HG03025 (cell line): ENCODE measurements around the gene NCKAP1.
"Not testable (repeated sequence)": the region's sequence is repeated elsewhere in the genome, so short reads cannot be mapped to it uniquely, and the experiment has no call there.

ENCODE experiments used
- ATAC-seq: cut with Tn5 transposase; IDR thresholded peaks from one replicate; pipeline ENCODE4 v1.9.1; 2021; ENCODE audit warnings: mild to moderate bottlenecking, moderate library complexity; ENCODE audit not compliant: unreplicated experiment, low FRiP score

Gene NCKAP1

DNA sequence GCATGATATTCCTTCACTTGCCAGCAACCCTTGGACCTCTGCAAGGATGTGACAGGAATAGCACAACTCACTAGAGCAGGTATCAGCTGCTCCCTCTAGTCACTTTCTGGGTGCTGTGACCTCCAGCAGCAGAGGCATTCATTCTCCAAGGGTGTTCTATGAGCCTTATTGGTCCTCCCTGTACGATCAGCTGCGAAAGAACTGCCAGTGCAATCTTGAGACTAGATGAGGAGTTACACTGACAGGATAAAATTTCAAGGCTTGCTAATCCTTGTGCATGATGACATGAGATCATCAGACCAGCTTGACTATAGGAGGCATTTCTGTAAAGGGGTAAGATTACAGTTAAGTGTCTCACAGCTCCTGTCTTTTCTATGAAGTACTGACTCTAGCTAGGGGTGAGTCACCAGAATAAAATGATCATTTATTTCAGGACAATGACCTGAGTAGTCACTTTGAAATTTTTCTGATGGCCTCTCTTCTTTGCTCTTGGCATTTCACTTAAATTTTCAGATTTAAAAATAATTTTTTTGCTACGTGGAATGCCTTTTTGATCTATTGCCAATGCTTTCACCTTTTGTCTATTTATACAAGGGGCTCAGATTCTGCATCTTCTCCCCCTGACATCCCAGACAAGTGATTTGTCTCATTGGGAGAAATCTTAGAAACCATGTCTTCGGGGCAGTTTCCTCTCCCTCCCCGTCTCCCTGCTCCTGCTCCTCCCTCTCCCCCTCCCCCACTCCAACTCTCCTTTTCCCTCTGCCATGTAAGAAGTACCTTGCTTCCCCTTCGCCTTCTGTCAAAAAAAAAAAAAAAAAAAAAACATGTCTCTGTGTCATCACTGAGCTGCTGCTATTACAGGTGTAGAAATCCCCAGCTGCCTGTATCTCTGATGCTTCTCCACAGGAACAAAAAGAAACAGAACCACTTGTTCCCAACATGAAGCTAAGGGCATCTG lies 122.6 kb downstream of the NCKAP1 start:
- no peak for ATAC-seq

DNA sequence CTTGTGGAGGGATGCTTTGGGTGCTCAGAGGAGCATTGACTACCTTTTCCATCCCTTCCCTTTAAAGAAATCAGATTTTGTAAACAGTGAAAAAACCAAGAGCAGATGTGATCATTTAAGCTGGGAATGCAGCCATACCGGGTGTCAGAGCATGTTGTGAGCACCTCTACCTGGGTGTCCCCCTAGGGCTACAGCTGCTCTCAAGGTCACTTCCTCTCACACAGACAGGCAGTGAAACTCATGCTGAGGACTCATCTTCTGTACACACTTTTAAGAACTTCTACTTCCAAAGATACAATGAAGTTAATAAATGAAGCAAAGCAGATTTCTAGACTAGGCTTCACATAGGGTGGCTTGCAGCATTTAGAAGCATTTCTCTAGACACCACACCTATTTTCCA lies 123.4 kb downstream of the NCKAP1 start:
- ATAC-seq = no peak

DNA sequence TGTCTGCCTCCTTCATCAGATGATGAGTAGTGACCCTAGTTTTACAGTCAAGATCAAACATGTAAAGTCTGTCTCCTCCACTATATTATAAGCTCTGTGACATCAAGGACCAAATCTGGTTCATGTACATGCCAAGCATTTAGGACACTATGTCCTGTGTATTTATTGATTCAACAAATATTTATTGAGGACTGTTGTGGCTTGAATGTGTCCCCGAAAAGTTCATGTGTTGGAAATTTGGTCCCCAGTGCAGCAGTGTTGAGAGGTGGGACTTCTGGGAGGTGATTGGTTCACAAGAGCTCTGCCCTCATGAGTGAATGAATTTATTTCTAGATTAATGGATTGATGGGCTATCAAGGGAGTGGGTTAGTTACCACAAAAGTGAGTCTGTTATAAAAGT lies 125.2 kb downstream of the NCKAP1 start:
- no peak for ATAC-seq

DNA sequence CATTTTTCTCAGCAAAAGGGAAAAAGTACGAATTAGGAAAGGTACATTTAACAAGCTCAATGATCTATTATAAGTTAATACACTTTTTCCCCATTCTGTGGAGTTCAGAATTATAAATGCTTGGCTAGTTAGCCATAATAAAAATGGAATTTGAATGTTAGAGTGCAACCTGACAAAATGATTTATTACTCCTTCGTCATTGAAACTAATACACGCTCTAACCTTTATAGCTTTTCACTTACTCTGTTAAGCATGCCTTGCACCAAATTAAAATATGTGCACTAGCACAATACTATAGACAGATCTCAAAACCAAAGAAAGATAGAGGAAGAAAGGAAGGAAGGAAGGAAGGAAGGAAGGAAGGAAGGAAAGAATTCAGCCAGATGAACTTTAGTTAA lies 125.7 kb downstream of the NCKAP1 start:
- ATAC-seq = no peak

DNA sequence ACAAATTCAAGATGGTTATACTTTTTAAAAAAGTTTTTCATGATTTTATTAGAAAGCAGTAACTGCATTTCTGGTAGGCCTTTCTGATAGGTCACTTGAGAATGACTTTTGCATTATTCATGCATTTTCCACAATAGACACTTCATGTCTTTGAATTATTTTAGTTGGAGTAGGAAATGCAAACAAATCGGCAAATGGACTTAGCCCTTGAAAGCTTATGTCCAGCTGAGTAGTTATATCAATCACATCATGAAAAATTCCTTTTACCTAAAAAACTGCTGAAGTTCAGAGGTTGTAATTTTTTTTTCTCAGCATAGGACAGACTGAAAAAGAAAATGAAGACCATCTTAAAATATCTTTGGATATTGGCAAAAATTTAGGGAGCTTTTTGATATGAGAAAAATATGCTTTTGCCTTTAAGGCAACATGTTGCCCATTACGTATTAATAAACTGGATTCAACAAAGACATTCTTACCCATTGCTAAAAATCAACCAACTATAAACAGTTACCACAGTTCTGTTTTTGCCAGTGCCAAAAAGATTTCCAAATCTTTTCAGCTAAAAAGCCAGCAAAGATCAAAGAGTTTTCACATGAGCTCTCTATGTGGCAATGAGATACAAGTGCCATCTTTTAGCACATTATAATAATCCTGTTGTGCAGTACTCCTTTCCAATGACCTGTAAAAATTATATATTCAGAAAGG lies 126.3 kb downstream of the NCKAP1 start:
- no peak for ATAC-seq

DNA sequence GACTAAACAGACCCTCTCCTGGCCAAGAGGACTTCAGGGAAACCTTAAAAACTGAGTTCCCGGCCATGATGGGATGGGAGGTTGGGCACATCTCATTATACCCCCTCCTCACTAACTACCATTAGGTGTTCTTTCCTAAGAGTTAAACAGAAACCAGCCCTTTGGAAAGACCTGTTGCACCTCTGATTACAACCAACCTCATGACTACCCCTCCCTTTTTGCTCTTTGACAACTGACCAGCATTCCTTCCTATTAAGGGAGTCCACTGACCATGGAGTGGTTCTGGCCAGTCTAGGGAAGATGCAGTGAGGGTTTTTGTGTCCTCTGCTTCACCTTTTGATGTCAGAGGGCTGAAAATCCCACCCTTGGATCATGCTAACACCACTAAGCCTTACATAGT lies 127.3 kb downstream of the NCKAP1 start:
- ATAC-seq = no peak

DNA sequence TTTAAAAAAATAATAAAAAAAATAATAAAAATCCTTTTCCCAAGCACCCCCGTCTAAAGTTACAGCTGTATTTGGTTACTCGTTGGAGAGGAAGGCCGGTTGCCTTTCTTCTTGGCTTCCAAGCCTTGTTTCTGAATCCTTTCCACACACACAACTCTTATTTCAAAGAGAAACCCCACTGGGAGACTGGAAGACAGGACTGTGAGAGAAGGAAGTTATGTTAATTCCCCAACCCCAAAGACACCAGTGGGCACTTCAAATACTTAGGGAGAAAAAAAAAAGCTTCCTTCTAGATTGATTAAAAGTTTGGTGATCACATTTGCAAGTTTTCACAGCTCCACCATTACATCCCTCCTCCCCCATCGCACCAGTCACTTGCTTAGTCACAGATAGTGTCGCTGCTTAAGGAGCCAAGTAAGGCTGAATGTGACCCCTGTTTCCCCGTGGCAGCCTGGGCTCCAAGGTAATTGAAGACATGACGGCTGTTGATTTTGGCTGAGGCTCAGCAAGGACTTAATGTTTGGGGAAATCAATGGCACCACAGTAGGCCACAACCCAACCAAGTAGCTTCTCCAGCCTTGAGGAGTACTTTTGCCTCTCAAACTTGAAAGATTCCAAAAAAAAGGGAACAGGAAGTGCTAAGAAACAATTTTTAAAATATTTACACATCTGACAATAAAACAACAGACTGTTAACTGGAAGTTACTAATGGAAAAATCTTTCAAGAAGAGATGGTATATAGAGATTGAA lies 131.0 kb downstream of the NCKAP1 start:
- ATAC-seq = no peak

DNA sequence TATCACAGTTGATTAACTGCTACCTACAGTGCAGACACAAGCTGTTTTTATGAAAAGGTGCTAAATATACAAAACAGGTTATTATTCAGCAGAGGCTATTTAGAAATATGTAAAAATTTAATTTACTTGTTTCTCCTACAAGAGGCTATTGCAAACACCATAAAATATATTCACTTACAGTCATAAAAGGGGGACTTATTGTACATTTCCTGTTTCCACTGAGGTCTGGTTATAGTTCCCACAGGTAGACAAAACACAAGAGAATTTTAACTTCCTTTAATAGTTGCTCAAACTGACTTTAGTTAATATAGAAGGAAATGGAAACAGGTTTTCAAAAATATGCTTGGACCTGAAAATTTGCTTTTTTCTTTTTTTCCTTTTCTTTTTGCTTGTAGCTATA lies 131.8 kb downstream of the NCKAP1 start:
- no peak for ATAC-seq

DNA sequence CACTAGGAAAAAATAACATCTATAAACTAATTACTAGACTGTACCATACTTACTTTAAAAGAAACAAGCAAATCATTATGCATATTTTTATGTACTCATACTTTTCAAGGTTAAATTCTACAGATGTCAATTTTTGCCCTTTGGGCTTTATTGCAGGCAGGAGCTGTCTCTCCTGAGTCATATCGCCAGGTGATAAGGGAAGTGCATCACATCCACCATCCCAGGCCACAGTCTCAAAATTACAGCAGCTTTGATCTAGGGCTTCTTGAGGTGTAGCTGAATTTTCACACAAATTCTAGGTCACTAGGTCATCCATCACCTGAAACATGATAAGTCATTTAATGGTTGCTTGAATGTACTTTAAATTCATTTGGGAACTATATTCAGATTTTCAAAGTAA lies 133.4 kb downstream of the NCKAP1 start:
- ATAC-seq = no peak

DNA sequence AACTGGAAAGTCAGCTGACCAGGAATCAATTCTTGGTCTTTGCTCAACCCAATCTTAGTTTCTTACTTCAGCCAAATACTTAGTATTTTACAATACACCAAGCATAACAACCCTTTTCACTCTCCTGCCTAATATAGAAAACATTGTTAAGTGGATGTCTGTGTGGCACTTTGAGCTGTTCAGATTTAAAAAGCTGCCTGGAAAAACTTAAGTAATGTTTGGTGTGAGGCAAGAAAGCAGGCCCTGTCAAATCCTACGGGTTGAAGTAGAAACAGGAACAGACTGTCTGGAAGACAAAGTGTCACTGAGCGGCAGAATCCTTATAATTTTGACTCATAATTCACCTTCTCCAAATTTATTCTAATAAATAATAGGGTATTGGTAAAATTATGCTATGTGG lies 134.7 kb downstream of the NCKAP1 start:
- no peak for ATAC-seq

DNA sequence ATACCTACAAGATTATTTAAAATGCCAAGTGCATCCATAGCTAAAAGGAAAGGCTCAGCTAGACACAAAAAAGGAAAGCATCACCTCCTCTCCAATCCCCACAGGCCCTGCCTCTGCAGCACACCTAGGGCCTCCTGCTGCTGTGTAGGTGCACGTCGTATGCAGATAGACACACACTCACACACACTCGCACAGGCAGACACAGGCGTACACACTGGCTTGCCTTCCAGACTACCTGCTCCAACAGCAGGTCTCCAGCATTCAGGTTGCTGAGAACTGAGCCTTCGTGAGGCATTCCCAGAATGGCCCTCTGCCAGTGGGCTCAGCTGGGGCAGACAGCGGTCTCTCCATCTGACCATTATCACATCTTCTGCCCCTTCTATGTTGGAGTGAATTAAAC lies 136.5 kb downstream of the NCKAP1 start:
- ATAC-seq = no peak

DNA sequence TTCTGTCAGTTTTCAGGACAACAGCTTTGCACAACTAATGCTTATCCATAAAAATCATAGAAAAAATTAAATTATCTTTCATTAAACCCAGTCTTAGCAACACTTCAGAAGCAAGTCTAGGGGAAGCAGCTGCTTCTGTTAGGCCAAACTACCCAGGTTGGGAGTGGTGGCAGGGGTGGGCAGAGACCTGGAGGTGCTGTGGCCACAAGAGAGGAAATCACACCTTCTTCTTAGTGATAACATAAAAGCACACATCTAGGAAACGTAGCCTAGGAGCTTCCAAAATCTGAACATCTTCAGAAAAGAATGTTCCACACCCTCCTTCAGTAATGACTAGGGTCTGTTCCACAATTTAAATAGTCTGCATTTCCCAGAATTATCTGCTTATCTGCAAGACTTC lies 139.5 kb downstream of the NCKAP1 start:
- ATAC-seq = no peak

DNA sequence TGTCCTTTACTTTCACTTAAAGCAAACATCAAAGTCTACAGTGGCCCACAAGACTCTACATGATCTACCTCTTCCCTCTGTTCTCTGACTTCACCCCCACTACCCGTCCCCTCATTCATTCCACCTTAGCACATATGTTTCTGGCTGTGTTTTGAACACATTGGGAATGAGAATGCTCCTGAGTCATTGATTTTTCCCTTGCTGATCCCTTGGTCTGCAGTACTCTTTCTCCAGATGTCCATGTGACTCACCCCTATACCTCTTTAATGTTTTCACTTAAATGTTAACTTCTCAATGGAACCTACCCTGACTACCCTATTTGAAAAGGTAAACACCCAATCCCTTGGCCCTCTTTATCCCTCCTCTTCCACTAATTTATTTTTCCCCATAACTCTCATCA lies 141.1 kb downstream of the NCKAP1 start:
- no peak for ATAC-seq

DNA sequence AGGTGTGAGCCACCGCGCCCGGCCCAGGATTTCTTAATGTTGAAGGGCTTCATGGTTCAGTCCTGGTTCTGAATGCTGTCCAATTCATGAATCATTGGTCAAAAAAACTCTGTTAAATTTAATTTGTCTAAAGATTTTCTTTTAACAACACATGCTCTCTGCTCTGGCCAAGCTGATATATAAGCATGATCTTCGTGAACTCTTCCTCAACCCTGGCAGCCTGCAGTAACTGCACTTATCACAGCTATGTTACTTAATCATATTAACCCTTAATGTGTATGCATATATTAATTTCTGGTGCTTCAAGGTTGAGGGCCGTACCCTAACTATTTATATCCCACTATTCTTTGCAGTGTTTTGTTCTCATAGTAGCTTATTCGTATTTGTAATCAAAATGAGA lies 142.5 kb downstream of the NCKAP1 start:
- ATAC-seq = no peak

DNA sequence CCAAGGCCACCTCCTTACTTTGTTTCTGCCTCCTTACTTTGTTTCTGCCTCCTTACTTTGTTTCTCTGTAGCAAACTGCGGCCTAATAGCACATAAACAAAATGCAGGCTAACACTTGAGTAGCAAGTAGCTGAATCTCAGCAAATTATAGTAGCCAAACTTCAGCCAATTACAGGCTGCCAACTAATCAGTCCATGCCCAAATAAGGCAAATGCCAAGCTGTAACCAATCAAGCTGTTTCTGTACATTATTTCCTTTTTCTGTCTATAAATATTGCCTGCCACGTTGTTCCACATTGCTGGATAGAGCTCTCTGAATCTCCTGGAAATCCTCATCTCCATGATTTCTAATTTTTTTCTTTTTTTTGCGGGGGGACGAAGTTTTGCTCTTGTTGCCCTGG lies 143.1 kb downstream of the NCKAP1 start:
- no peak for ATAC-seq

DNA sequence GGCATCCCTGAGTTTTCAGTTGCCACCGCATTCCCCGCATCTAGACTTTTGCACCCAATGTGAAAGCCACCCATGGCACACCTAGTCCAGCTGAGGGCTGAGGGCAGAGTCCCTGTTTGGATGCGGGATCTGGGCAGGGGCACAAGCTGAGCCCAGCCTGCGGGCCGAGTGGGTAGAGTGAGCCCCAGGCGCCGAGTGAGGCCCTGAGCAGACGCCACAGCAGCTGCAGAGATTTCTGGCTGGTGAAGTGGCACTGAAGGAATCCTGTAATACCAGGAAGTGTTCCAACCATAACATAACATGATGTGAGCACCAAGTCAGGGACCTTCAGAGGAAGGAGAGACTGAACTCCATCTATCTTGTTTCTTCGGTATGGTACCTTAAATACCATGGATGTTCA lies 144.1 kb downstream of the NCKAP1 start:
- ATAC-seq = no peak

DNA sequence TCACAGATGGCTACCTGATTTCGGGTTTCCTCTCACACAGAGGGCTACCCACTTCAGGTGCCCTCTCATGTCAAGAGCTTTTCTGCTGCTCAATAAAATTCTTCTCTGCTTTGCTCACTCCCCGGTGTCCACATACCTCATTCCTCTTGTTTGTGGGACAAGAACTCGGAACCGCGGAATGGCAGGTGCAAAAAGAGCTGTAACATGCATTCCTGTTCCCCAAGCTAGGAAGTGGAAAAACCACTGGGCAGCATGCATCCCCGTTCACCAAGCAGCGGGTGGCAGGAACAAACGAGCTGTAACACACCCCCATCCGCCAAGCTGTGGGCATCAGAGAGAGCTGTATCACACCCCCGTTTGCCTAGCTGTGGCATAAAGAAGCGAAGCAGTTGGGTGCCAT lies 144.6 kb downstream of the NCKAP1 start:
- ATAC-seq = no peak

DNA sequence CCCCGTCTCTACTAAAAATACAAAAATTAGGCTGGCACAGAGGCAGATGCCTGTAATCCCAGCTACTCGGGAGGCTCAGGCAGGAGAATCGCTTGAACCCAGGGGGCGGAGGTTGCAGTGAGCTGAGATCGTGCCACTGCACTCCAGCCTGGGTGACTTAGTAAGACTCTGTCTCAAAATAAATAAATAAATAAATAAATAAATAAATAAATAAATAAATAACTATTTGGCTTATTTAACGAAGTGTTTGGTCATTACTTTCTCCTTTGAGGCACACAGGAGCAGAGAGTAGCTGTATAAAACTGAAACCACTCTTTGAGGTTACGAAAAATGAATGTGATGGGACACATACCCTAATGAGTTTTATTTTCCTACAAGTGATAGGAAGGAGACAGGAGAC lies 145.2 kb downstream of the NCKAP1 start:
- ATAC-seq = not testable (repeated sequence)

DNA sequence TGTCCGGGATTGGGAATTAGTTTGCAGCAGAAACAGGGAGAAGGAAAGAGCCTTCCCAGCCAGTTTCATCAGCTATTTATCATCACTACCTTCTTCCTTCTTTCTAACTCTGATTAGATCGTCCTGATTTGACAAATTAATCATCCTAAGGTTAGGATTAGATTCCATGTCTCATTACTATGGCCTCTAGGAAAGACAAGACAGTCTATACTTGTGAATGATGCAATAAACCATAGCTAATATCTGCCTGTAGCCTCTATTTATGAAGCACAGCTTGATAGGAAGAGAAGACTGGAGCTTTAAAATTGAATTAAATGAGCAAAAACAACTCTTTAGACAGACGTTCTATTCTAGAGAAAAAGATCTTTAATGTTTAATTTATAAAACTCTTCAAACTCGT lies 146.6 kb downstream of the NCKAP1 start:
- no peak for ATAC-seq

DNA sequence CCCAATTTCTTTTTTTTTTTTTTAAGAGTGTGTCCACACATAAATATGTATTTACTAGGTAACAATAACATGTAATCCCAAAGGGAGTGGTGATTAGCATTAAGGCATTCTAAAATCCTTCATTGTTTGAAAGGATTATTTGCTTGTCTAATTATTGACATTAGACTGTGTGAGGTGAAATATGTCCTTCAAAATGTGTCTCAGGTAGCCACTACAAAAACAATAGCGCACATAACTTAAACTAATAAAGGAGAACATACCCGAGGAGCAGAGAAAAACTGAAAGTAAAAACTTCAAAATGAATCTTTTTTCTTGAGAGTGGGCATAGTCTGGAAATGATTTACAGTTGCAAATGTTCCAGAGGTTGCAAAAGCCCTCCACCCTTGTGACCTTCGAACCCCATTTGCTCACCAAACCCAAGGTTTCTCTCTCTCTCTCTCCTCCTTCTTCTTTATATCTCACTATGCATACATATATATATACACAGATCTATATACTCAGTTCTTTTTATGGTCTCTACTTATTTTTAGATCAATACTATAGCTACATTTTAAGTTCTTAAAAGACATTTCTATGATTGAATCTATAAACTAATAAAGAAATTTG lies 147.4 kb downstream of the NCKAP1 start:
- no peak for ATAC-seq

DNA sequence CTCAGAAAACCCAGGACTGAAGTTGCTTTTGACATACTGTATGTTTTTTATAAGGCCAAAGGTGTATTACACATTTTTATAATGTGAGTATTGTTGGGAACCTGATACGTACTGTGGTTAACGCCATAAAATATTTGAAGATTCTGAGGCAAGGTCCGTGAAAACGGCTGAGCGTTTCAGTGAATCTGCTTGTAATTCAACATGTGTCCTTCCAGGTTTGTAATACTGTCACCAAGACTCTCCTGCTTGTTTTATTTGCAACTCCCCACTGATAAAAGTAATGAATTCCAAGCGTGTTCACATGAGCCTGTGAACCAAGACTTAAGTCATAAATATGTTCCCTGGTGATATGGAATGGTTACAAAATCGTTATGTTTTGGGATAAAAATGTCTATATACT lies 148.0 kb downstream of the NCKAP1 start:
- ATAC-seq = no peak
